ENCODE results near the gene ECPAS.
"Not testable (repeated sequence)": the region's sequence is repeated elsewhere in the genome, so short reads cannot be mapped to it uniquely, and the experiment has no call there.

Gene ECPAS

DNA sequence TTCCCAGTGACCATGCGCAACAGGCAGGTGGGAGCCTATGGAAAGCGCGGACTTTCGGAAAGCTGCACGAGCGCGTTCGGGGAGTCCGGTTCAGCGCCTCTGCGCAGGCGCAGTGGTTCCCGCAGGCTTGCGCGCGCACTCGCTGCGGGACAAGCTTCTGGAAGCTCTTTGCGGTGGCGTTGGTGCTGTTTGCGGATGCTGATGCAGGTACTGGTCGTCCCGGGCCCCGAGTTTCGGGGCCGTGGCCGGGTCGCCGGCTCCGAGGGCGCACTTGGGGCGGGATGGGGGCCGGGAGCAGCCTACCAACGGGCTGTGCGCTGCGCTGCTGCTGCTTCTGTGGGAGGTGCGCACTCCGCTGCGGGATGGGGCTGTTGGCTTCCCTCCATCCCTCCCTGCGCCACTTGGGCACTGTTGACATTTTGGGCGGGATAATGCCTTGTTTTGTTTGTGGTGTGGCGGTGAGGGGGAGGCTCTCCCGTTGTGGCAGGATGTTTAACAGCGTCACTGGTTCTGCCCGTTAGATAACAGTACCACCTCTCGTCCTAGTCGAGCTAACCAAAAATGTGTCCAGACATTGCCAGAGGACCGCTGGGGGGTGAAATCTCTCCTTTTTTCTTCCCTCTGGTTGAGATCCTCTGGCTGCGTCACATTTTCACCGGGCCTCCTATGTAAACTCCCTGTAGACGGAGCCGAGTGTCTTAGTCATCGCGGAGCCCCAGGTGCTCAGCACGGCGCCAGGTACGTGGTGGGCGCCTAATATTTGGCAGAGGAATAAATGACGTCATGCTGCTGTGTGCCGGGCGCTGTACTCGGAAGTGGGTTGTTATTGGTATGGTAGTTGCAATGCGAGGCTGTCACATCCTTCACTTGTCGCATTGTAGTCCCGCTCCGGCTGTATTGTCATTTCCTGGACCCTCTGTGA, 41.1 kb upstream of the ECPAS start, which contains the start of gene ZNF483:
Gene ZNF483, plus strand, starts transcription at position 124 of the 922 bp plus-strand sequence. CDS start 2,217 bp downstream, outside the sequence.
- H3K27me3 Mint-ChIP-seq (ENCODE audit: low read depth) = peaks cover 14% of the 10 kb centered on the region
- TF ChIP-seq, protein P1, sequence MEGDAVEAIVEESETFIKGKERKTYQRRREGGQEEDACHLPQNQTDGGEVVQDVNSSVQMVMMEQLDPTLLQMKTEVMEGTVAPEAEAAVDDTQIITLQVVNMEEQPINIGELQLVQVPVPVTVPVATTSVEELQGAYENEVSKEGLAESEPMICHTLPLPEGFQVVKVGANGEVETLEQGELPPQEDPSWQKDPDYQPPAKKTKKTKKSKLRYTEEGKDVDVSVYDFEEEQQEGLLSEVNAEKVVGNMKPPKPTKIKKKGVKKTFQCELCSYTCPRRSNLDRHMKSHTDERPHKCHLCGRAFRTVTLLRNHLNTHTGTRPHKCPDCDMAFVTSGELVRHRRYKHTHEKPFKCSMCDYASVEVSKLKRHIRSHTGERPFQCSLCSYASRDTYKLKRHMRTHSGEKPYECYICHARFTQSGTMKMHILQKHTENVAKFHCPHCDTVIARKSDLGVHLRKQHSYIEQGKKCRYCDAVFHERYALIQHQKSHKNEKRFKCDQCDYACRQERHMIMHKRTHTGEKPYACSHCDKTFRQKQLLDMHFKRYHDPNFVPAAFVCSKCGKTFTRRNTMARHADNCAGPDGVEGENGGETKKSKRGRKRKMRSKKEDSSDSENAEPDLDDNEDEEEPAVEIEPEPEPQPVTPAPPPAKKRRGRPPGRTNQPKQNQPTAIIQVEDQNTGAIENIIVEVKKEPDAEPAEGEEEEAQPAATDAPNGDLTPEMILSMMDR (IDR thresholded peaks at IDR 0.05; ENCODE audit: unreplicated experiment in 3 of 3) = no peak
- peaks cover 3% of the 10 kb centered on the region for H3K9me3 Mint-ChIP-seq
- peak within 1 kb of the TSS; percentile 90 to 94 (median 93) for H3K4me3 Mint-ChIP-seq
- H3K4me1 Mint-ChIP-seq = peaks cover 14% of the 10 kb centered on the region
- peaks cover 24% of the 10 kb centered on the region for H3K36me3 Mint-ChIP-seq (ENCODE audit: low read depth)
- H3K27ac Mint-ChIP-seq = peak within 1 kb of the TSS in 2 of 3 experiments; percentile 21 to 71

DNA sequence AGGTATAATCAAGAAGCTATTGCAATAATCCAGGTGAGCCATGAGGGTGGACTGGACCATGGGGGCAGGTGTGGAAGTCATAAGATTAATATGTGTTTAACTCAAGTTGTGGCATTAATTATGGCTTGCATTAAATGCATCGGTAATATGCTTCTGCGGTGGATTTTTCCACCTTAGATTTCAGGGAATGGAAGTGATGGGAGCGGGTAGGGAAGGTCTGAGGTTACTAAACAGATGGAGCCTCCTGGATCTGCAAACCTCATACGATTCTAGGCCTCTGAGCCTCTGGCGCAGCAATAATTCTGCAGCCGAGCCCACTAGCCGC, 40.5 kb upstream of the ECPAS start:
- TF ChIP-seq, protein P1 (IDR thresholded peaks at IDR 0.05; ENCODE audit: unreplicated experiment in 3 of 3) = no peak
- peaks cover 19% of the 10 kb centered on the region for H3K27me3 Mint-ChIP-seq (ENCODE audit: low read depth)
- peaks cover 19% of the 10 kb centered on the region for H3K36me3 Mint-ChIP-seq (ENCODE audit: low read depth)

DNA sequence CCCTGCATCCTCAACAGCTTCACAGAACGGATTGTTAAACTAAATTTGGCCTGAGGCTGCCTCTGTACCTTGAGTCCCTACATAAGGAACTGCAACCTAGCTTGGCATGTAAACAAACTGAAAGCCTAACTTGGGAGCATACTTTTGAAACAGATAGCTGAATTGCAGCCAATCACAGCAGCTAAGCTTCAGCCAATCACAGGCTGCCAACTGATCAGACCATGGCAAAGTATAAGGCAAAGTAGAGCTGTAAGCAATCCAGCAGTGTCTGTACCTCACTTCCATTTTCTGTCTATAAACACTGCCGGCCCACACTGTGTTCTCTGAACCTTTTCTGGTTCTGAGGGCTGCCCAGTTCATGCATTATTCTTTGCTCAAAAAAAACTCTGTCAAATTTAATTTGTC, 31.9 kb upstream of the ECPAS start:
- Mint-ChIP-seq H3K4me3 (no peak overlapping the region), H3K9me3 (peaks cover 14% of the 10 kb centered on the region), H3K4me1 (no peaks in the 10 kb centered on the region), H3K27me3 (ENCODE audit: low read depth) (peaks cover 8% of the 10 kb centered on the region), H3K36me3 (ENCODE audit: low read depth) (no peaks in the 10 kb centered on the region), H3K27ac (no peak overlapping the region)
- TF ChIP-seq, protein P1 (IDR thresholded peaks at IDR 0.05; ENCODE audit: unreplicated experiment in 3 of 3) = no peak

More for the DNA sequence above, 40.5 kb upstream of the ECPAS start:
- Mint-ChIP-seq H3K4me3 (peak overlapping the region; percentile 90 to 94 (median 93)), H3K9me3 (peaks cover 3% of the 10 kb centered on the region), H3K4me1 (peaks cover 14% of the 10 kb centered on the region), H3K27ac (peak overlapping the region in 2 of 3 experiments; percentile 21 to 71)

DNA sequence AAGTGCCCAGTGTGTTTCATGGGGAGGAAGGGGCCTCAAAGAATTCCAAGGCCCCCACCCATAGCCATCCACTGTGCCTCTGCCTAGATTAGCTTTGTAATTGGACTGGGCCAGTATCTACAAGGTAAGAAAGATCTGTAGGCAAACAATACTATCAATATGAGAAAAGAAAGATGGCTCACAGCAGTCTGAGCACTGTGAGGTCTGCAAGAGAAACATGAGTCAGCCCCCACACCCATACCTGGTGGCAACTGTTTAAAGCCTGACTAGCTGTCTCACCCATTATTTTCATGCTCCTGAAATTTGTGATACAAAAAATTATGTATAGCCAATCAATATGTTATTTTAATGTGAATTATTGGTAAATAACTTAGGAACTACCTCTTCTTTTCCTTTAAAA, 30.8 kb upstream of the ECPAS start:
- Mint-ChIP-seq H3K9me3 (peaks cover 19% of the 10 kb centered on the region), H3K27ac (no peak overlapping the region), H3K27me3 (ENCODE audit: low read depth) (peaks cover 5% of the 10 kb centered on the region), H3K4me3 (no peak overlapping the region), H3K36me3 (ENCODE audit: low read depth) (no peaks in the 10 kb centered on the region), H3K4me1 (no peaks in the 10 kb centered on the region)
- TF ChIP-seq, protein P1 (IDR thresholded peaks at IDR 0.05; ENCODE audit: unreplicated experiment in 3 of 3) = no peak

DNA sequence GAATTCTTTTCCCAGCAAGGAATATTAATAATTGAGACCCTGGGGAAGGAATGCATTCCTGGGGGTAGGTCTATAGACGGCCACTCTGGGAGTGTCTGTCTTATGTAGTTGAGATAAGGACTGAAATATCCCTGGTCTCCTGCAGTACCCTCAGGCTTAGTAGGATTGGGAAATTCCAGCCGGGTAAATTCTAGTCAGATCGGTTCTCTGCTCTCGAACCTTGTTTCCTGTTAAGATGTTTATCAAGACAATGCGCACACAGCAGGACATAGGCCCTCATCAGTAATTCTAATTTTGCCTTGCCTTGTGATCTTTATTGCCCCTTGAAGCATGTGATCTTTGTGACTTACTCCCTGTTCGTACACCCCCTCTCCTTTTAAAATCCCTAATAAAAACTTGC, 27.4 kb upstream of the ECPAS start:
- peaks cover 18% of the 10 kb centered on the region for H3K9me3 Mint-ChIP-seq
- H3K4me1 Mint-ChIP-seq = not testable (repeated sequence)

DNA sequence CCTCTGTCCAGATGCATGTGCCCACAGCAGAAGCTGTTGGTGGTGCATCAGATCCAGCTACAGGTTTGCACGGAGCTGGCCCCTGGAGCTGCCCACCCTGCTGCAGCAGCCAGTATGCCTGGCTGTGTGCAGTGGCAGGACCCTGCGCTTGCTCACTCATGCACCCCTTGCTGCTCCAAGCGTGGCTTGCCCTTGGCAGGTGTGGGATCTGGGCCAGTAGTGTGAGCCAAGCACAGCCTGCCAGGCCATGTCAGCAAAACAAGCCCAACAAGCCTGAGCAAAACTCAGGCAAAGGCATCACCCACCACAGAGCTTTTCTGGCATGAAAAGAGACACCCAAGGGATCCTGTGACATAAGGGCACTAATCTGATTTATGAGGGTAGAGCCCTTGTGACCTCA, 18.3 kb upstream of the ECPAS start:
- H3K4me3 Mint-ChIP-seq = no peak overlapping the region

More for the DNA sequence above, 27.4 kb upstream of the ECPAS start:
- not testable (repeated sequence) for H3K27me3 Mint-ChIP-seq (ENCODE audit: low read depth); H3K27ac Mint-ChIP-seq; H3K36me3 Mint-ChIP-seq (ENCODE audit: low read depth); H3K4me3 Mint-ChIP-seq

More for the DNA sequence above, 18.3 kb upstream of the ECPAS start:
- no peaks in the 10 kb centered on the region for H3K9me3 Mint-ChIP-seq
- no peaks in the 10 kb centered on the region for H3K36me3 Mint-ChIP-seq (ENCODE audit: low read depth)
- TF ChIP-seq, protein P1 (IDR thresholded peaks at IDR 0.05; ENCODE audit: unreplicated experiment in 3 of 3) = no peak
- peaks cover 3% of the 10 kb centered on the region for H3K27me3 Mint-ChIP-seq (ENCODE audit: low read depth)
- no peak overlapping the region for H3K27ac Mint-ChIP-seq
- peaks cover 10% of the 10 kb centered on the region for H3K4me1 Mint-ChIP-seq
